Measurements from ENCODE around the gene SETDB2. TPM values are rescaled to one million over a fixed set of nuclear protein-coding genes. Genes with fewer than 3 reads are reported as not detected.

Gene SETDB2
- total and polyA plus RNA-seq, 2 experiments from 2014 or later, result 2.8 to 5.7 TPM

DNA sequence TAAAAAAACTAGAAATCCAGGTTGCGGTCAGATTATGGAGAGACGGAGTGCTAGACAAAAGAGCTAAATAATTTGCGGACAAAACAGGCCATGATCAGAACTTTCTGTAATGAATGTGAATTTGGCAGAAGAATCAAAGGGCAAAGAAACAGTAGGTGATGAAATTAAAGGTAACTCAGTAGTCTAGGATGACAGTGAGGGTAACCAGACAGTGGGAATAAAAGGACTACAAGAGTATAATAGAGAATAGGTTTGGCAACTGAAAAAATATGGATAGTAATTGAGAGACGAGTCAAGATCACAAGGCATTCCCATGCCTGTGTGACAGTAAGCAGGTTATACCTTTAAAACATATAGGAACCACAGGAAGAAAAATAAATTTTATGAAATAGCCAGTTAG is 36.1 kb upstream of the SETDB2 start:
- Histone ChIP-seq H3K36me3 (ENCODE audit: low read depth) (no peaks in the 10 kb centered on the region), H3K4me2 (ENCODE audit: unreplicated experiment) (no peak overlapping the region), H3K9ac (no peak overlapping the region), H4K20me1 (ENCODE audit: insufficient read depth) (no peaks in the 10 kb centered on the region), H3K9me3 (ENCODE audit: low read depth) (no peaks in the 10 kb centered on the region), H3K27ac (no peak overlapping the region), H3F3A (ENCODE audit: insufficient read depth) (no peaks in the 10 kb centered on the region), H3K4me3 (no peak overlapping the region), H3K9me2 (ENCODE audit: insufficient read depth) (no peaks in the 10 kb centered on the region), H3K27me3 (replicated peaks; ENCODE audit: insufficient read depth) (no peaks in the 10 kb centered on the region), H2AFZ (no peak overlapping the region), H3K4me1 (ENCODE audit: insufficient read depth) (no peaks in the 10 kb centered on the region), H3K79me2 (ENCODE audit: insufficient read depth) (no peaks in the 10 kb centered on the region)
- in situ Hi-C loops (cut with MboI), result no loop called here
- TF ChIP-seq EZH2 (IDR thresholded peaks at IDR 0.05; ENCODE audit: insufficient read depth, poor library complexity, severe bottlenecking) (no peak), EZH2phosphoT487 (IDR thresholded peaks at IDR 0.05; ENCODE audit: insufficient read depth, low read depth) (no peak)
- DNase-seq, result no peak
- WGBS, 2 experiments (ENCODE audit: low coverage in 1 of 2, low lambda C conversion rate in 2 of 2, missing lambda C conversion rate in 2 of 2), result 81 to 84% methylated on average over 4 of the region's 4 CpGs

DNA sequence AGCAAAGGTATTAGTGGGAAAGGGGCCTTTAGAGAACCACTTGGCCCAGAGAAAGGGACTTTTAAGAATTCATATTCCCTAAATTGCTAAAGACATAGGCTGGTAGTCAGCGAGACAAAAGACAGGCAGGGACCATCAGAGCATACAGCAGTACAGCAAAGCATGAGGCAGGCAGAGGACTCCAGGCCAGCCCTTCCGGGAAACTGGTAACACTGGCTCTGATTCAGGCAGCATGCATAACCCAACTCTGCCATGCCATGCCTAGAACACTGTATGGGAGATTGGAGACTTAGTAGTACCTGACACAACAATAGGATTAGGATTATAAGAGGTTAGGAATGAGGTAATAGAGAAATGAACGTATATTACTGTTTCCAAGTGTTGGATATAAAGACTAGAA is 35.1 kb upstream of the SETDB2 start:
- H3K9ac ChIP-seq, result no peak overlapping the region
- no peaks in the 10 kb centered on the region for H3F3A ChIP-seq (ENCODE audit: insufficient read depth)
- no peaks in the 10 kb centered on the region for H3K9me3 ChIP-seq (ENCODE audit: low read depth)
- H3K27ac ChIP-seq, result no peak overlapping the region
- H3K4me2 ChIP-seq (ENCODE audit: unreplicated experiment), result no peak overlapping the region
- H2AFZ ChIP-seq, result no peak overlapping the region
- TF ChIP-seq EZH2phosphoT487 (IDR thresholded peaks at IDR 0.05; ENCODE audit: insufficient read depth, low read depth) (no peak), EZH2 (IDR thresholded peaks at IDR 0.05; ENCODE audit: insufficient read depth, poor library complexity, severe bottlenecking) (no peak)
- DNase-seq, result peak; percentile 8
- in situ Hi-C loops (cut with MboI), result no loop called here
- H3K4me1 ChIP-seq (ENCODE audit: insufficient read depth), result no peaks in the 10 kb centered on the region
- H3K36me3 ChIP-seq (ENCODE audit: low read depth), result no peaks in the 10 kb centered on the region
- no peaks in the 10 kb centered on the region for H3K9me2 ChIP-seq (ENCODE audit: insufficient read depth)
- H3K79me2 ChIP-seq (ENCODE audit: insufficient read depth), result no peaks in the 10 kb centered on the region
- H3K27me3 ChIP-seq (replicated peaks; ENCODE audit: insufficient read depth), result no peaks in the 10 kb centered on the region
- H3K4me3 ChIP-seq, result no peak overlapping the region
- no peaks in the 10 kb centered on the region for H4K20me1 ChIP-seq (ENCODE audit: insufficient read depth)
- WGBS, 2 experiments (ENCODE audit: low coverage in 1 of 2, low lambda C conversion rate in 2 of 2, missing lambda C conversion rate in 2 of 2), result 60 to 62% methylated on average over 3 of the region's 3 CpGs

DNA sequence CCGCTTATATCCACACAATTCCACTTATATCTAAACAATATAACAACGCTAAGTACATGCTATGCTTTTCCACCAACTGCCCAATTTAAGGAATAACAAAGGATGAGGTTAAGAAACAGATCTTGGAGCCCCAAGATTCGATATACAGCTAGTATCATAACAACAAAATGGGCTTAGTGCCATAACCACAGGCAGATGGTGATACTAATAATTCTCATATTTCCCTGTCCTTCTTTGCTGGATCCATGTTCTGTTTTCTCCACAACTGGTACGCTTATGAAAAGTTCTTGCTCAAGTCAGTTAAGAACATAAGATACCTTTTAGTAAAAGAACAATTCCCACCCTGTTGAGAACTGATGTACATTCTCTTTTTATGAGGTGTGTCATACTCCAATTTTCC is 34.1 kb upstream of the SETDB2 start:
- Histone ChIP-seq H3K36me3 (ENCODE audit: low read depth) (no peaks in the 10 kb centered on the region), H3K27ac (no peak overlapping the region), H2AFZ (no peak overlapping the region), H3F3A (ENCODE audit: insufficient read depth) (no peaks in the 10 kb centered on the region), H3K9me3 (ENCODE audit: low read depth) (no peaks in the 10 kb centered on the region), H3K9ac (no peak overlapping the region), H4K20me1 (ENCODE audit: insufficient read depth) (no peaks in the 10 kb centered on the region), H3K4me1 (ENCODE audit: insufficient read depth) (no peaks in the 10 kb centered on the region), H3K27me3 (replicated peaks; ENCODE audit: insufficient read depth) (no peaks in the 10 kb centered on the region), H3K9me2 (ENCODE audit: insufficient read depth) (no peaks in the 10 kb centered on the region), H3K79me2 (ENCODE audit: insufficient read depth) (no peaks in the 10 kb centered on the region), H3K4me2 (ENCODE audit: unreplicated experiment) (no peak overlapping the region), H3K4me3 (no peak overlapping the region)
- in situ Hi-C loops (cut with MboI), result no loop called here
- TF ChIP-seq EZH2 (IDR thresholded peaks at IDR 0.05; ENCODE audit: insufficient read depth, poor library complexity, severe bottlenecking) (no peak), EZH2phosphoT487 (IDR thresholded peaks at IDR 0.05; ENCODE audit: insufficient read depth, low read depth) (no peak)
- WGBS, 2 experiments (ENCODE audit: low coverage in 1 of 2, low lambda C conversion rate in 2 of 2, missing lambda C conversion rate in 2 of 2), result 54 to 57% methylated on average over 4 of the region's 4 CpGs
- no peak for DNase-seq

DNA sequence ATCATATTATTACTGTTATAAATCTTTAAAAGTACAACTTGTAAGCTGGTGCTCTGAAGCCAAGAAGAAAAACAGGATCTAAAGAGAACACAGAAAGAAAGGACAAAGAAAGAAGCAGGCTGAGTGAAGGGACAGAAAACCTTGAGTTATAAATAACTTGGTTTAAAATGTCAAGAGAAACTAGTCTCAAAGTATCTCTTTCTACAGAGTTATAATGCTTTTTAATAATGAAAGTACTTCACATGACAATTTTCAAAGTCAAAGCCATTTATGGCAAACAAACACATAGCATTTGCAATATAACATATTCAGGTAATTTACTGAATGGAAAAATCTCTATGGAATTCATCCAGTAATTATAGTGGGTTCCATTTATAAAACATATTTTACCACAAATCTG is 33.6 kb upstream of the SETDB2 start:
- in situ Hi-C loops (cut with MboI), result no loop called here
- Histone ChIP-seq H3K79me2 (ENCODE audit: insufficient read depth) (no peaks in the 10 kb centered on the region), H3K4me1 (ENCODE audit: insufficient read depth) (no peaks in the 10 kb centered on the region), H3K27ac (no peak overlapping the region), H3K9ac (no peak overlapping the region), H3K4me2 (ENCODE audit: unreplicated experiment) (no peak overlapping the region), H2AFZ (no peak overlapping the region), H4K20me1 (ENCODE audit: insufficient read depth) (no peaks in the 10 kb centered on the region), H3K9me2 (ENCODE audit: insufficient read depth) (no peaks in the 10 kb centered on the region), H3K4me3 (no peak overlapping the region), H3K36me3 (ENCODE audit: low read depth) (no peaks in the 10 kb centered on the region), H3F3A (ENCODE audit: insufficient read depth) (no peaks in the 10 kb centered on the region), H3K9me3 (ENCODE audit: low read depth) (no peaks in the 10 kb centered on the region), H3K27me3 (replicated peaks; ENCODE audit: insufficient read depth) (no peaks in the 10 kb centered on the region)
- TF ChIP-seq EZH2phosphoT487 (IDR thresholded peaks at IDR 0.05; ENCODE audit: insufficient read depth, low read depth) (no peak), EZH2 (IDR thresholded peaks at IDR 0.05; ENCODE audit: insufficient read depth, poor library complexity, severe bottlenecking) (no peak)
- no peak for DNase-seq

DNA sequence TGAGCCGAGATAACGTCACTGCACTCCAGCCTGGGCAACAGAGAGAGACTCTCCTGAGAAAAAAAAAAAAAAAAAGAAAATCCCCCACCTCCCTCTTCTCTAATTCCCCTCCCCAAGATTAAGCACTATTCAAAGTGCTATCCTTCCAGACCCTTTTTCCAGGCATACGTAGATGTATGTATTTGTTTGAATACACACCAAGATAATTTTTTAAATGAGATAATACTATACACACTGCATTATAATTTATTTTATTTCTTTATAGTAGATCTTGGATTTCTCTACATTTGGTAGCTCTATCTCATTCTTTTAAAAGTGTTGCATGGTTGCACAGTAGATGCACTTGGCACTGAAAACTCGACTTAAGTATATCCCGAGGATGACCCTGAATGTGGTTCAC is 32.7 kb upstream of the SETDB2 start:
- H3K27me3 ChIP-seq (replicated peaks; ENCODE audit: insufficient read depth), result no peaks in the 10 kb centered on the region
- H2AFZ ChIP-seq, result no peak overlapping the region
- H3K36me3 ChIP-seq (ENCODE audit: low read depth), result no peaks in the 10 kb centered on the region
- H3K9me3 ChIP-seq (ENCODE audit: low read depth), result no peaks in the 10 kb centered on the region
- no peak overlapping the region for H3K4me3 ChIP-seq
- H3K4me2 ChIP-seq (ENCODE audit: unreplicated experiment), result no peak overlapping the region
- H3K9ac ChIP-seq, result no peak overlapping the region
- H3K79me2 ChIP-seq (ENCODE audit: insufficient read depth), result no peaks in the 10 kb centered on the region
- in situ Hi-C loops (cut with MboI), result no loop called here
- H3F3A ChIP-seq (ENCODE audit: insufficient read depth), result no peaks in the 10 kb centered on the region
- H3K9me2 ChIP-seq (ENCODE audit: insufficient read depth), result no peaks in the 10 kb centered on the region
- H3K27ac ChIP-seq, result no peak overlapping the region
- H3K4me1 ChIP-seq (ENCODE audit: insufficient read depth), result no peaks in the 10 kb centered on the region
- H4K20me1 ChIP-seq (ENCODE audit: insufficient read depth), result no peaks in the 10 kb centered on the region
- TF ChIP-seq EZH2 (IDR thresholded peaks at IDR 0.05; ENCODE audit: insufficient read depth, poor library complexity, severe bottlenecking) (no peak), EZH2phosphoT487 (IDR thresholded peaks at IDR 0.05; ENCODE audit: insufficient read depth, low read depth) (no peak)
- 95 to 98% methylated on average over 5 of the region's 5 CpGs for WGBS, 2 experiments (ENCODE audit: low coverage in 1 of 2, low lambda C conversion rate in 2 of 2, missing lambda C conversion rate in 2 of 2)
- DNase-seq, result no peak
